Mononuclear cell (primary cell): ENCODE data around the gene WNK2. TPM values are rescaled to one million over a fixed set of nuclear protein-coding genes. Genes with fewer than 3 reads are reported as not detected.
"Not testable (repeated sequence)": the region's sequence is repeated elsewhere in the genome, so short reads cannot be mapped to it uniquely, and the experiment has no call there.

Experiments used
- H3K27me3 ChIP-seq: 2 replicates; pipeline ENCODE4 v1.6.0; 2011; ENCODE audit warnings: low read length, control low read depth; ENCODE audit not compliant: insufficient read depth
- H3K4me1 ChIP-seq: 2 replicates; pipeline ENCODE4 v1.5.1; 2011; ENCODE audit warnings: mild to moderate bottlenecking, low read length, control low read depth; ENCODE audit not compliant: insufficient read depth
- H3K4me3 ChIP-seq: 2 replicates; pipeline ENCODE4 v1.5.1; 2011; ENCODE audit warnings: mild to moderate bottlenecking, low read length, moderate library complexity
- H3K9me3 ChIP-seq: 2 replicates; pipeline ENCODE4 v1.5.1; 2011; ENCODE audit warnings: low read depth, mild to moderate bottlenecking, control low read depth, low read length
- total RNA-seq: library from RNA; depleted of rRNA; stranded (reverse); fragments of >200 nt; gene quantifications from one replicate; pipeline ENCODE4 v1.2.3, GENCODE V29; 2012

The WNK2 gene
- total RNA-seq, 1 donor: 0.10 TPM

DNA sequence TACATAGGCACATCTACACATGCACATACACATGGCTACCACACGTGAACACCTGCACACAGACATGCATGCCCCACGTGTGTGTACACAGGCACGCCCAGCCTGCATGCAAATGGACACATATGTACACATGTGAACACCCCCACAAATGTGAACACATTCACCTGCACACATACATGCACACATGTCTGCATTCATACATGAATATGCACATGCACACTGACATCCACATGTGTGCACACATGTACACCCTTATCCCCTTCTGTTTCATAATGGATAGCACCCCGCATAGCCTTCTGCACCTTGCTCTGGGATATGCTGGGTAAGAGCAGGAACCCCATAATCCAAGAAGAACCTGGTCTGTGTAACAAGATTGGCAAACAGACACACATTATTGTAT lies 66.2 kb downstream of the WNK2 start:
- H3K9me3 ChIP-seq: no peaks in the 10 kb centered on the region
- no peak overlapping the region for H3K4me3 ChIP-seq
- no peaks in the 10 kb centered on the region for H3K4me1 ChIP-seq
- H3K27me3 ChIP-seq: no peaks in the 10 kb centered on the region

DNA sequence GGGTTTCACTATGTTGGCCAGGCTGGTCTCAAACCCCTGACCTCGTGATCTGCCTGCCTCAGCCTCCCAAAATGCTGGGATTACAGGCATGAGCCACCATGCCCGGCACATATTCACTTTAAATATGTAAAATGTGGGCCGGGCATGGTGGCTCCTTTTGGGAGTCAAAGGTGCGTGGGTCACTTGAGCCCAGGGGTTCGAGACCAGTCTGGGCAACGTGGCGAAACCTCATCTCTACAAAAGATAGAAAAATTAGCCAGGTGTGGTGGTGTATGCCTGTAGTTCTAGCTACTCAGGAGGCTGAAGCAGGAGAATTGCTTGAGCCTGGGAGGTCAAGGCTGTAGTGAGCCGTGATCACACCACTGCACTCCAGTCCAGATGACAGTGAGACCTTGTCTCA lies 67.4 kb downstream of the WNK2 start:
- not testable (repeated sequence) for H3K4me3 ChIP-seq, H3K27me3 ChIP-seq, H3K9me3 ChIP-seq, H3K4me1 ChIP-seq

DNA sequence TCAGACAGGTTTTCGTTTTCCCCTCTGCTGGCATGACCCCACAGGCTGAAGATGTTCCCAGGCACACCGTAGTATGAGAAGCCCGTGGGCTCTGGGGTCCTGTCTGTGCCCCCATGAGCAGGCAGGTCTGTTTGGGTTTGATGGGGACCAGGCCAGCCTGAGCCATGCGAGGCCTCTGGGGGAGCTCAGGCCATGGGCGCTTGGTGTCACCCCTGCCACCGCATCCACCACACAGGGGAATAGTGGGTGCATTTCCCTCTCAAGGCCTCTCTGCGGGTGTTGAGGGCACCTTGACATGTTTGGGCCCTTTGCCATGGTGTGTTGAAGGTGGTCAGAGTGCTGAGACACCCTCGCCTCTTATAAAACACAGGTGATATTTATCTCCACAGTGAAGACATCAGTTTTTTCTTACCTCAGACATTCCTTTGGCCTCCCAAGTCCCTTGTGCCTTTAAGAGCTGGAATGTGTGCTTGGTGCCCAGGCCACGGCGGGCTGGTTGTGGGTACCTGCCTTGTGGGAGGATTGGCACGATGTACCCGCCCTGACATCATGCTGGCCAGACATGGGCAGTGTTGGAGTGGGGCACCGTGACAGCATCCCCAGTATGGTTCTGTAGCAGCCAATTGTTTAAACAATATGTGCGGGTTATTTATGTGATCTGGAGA lies 68.3 kb downstream of the WNK2 start:
- H3K9me3 ChIP-seq: no peaks in the 10 kb centered on the region
- H3K4me3 ChIP-seq: no peak overlapping the region
- no peaks in the 10 kb centered on the region for H3K4me1 ChIP-seq
- no peaks in the 10 kb centered on the region for H3K27me3 ChIP-seq

DNA sequence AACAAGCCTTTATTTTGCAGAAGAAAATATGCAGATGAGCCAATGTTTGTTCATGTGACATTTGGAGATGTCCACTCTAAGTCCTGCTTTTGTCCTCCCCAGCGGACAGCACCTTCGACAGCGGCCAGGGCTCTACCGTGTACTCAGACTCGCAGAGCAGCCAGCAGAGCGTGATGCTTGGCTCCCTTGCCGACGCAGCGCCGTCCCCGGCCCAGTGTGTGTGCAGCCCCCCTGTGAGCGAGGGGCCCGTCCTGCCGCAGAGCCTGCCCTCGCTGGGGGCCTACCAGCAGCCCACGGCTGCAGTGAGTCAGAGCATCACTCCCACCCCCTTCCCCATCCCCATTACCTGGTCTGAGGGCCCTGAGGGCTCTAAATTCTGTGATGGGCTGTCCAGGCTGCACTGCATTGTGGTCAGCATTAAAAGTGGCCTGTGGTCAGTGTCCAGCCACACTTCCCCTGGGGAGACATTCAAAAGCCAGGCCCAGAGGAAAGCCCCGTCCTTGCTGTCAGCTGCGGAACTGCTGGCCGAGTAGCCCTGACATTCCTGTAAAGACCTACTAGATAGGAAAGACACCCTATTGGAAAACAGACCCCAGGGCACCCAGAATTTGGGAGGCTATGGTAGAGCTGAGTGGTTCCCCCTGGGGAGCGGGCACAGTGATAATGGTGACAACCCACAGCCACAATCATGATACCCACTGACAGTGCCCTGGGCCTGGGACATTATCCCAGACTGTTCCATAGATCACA lies 69.0 kb downstream of the WNK2 start:
- Histone ChIP-seq H3K9me3 (no peaks in the 10 kb centered on the region), H3K4me1 (no peaks in the 10 kb centered on the region), H3K4me3 (no peak overlapping the region), H3K27me3 (no peaks in the 10 kb centered on the region)

DNA sequence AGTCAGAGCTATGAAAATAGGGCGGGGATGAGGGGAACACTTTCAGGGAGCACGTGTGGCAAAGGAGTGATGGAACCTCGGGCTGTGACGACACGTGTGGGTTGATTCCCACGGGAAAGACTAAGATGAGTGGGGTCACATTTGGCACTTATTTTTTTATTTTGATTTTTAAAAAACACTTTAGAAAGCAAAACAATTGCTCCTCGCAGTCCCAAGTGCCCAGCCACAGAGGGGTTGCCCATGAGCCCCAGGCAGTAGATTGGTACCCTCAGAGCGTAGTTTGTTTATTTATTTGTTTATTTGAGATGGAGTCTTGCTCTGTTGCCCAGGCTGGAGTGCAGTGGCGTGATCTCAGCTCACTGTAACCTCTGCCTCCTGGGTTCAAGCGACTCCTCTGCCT lies 69.7 kb downstream of the WNK2 start:
- Histone ChIP-seq H3K9me3 (no peaks in the 10 kb centered on the region), H3K4me1 (no peaks in the 10 kb centered on the region), H3K4me3 (no peak overlapping the region), H3K27me3 (no peaks in the 10 kb centered on the region)

DNA sequence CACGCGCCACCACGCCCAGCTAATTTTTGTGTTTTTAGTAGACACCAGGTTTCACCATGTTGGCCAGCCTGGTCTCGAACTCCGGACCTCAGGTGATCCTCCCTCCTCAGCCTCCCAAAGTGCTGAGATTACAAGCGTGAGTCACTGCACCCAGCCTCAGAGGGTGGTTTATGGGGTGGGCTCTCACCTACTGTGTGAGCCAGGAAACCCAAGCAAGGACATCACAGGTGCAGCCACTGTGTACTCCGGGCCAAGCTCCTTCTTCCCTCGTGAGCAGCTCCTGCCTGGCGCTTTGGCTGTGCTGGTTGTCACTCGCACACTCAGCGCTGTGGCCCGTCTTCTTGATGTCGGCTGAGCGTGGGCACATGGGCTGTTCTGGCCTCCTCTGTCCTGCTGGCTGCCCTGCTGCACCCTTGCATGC lies 70.1 kb downstream of the WNK2 start:
- H3K4me1 ChIP-seq: no peaks in the 10 kb centered on the region
- H3K4me3 ChIP-seq: no peak overlapping the region
- no peaks in the 10 kb centered on the region for H3K27me3 ChIP-seq
- H3K9me3 ChIP-seq: no peaks in the 10 kb centered on the region

DNA sequence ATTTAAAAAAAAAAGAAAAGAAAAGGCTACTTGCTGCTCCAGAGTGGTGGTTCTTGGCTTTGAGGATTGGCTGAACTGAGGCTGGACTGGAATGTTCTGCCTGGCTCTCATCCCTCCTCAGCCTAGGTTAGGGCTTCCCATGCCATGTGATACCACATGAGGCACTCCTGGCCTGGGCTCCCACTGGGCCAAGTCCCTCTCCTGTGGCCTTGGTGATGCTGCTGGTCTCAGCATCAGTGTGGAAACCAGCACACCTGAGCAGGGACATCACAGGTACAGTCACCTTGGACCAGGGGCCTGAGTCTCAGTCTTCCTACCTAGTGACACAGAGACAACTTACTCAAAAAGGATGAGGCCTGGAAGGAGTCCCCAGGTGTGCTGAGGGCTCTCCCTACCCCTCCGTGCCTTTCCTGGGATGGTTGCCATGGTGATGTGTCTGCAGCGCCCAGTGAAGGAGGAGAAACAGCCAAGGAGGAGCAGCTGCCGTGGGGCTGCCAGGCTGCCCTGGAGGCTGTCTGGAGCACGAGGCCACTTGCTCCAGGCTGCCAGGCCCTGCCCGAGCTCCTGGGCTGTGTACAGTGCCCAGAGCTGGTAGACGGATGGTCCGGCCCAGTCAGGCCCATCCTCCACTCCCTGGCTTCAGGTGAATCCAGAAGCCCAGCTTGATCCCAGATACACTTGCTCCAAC lies 71.0 kb downstream of the WNK2 start:
- Histone ChIP-seq H3K27me3 (no peaks in the 10 kb centered on the region), H3K4me1 (no peaks in the 10 kb centered on the region), H3K9me3 (no peaks in the 10 kb centered on the region), H3K4me3 (no peak overlapping the region)

DNA sequence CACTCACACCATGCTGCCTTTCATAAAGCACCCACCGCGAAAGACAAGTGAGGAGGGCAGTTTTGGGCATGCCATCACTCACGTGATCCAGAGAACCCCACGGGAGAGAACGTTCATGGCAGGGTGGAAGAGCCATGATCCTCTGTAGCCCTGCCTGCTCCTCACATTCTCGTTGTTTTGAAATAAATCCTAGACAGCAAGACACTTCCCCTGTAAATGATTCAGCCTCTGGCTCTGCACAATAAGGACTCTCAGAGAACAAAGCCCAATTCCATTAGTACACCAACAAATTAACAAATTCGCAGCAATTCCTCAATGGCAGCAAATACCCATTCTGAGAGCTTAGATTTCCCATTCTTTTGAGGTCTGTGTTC lies 71.5 kb downstream of the WNK2 start:
- Histone ChIP-seq H3K27me3 (no peaks in the 10 kb centered on the region), H3K4me3 (no peak overlapping the region), H3K4me1 (no peaks in the 10 kb centered on the region), H3K9me3 (no peaks in the 10 kb centered on the region)

DNA sequence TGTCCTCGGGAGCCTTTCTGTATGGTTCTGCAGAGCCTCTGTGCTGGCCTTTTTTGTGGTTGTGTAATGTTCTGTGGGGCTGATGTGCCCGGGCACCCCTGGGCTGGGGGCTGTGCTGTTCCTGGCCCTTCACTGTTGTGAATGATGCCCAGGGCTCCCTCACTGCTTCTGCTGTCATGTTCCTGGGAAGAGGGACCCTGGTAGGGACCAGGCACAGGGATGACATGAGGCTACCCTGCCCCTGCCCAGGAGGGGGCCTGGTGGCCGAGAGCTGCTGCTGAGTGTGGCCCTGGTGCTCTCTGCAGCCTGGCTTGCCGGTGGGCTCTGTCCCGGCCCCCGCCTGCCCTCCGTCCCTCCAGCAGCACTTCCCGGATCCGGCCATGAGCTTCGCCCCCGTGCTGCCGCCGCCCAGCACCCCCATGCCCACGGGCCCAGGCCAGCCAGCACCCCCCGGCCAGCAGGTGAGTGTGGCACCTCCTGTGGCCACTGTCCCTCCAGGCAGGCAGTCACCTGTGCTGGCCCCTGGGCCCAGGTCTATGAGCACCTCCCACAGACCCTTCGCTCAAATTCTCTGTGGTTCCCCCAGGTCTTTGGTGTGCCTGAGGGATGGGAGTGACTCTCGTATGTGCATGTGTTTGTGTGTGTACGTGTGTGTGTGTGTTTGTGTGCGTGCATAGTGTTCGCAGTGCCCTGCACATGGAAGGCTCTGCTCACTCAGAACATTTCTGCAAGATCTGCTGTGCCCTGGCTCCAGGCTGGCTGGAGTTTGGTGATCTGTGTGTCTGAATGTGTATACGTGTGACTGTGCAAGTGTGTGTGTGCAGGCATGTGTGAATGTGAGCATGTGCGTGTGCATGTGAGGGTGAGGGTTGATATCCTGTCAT lies 72.3 kb downstream of the WNK2 start:
- Histone ChIP-seq H3K27me3 (no peaks in the 10 kb centered on the region), H3K4me1 (no peaks in the 10 kb centered on the region), H3K4me3 (no peak overlapping the region), H3K9me3 (no peaks in the 10 kb centered on the region)

DNA sequence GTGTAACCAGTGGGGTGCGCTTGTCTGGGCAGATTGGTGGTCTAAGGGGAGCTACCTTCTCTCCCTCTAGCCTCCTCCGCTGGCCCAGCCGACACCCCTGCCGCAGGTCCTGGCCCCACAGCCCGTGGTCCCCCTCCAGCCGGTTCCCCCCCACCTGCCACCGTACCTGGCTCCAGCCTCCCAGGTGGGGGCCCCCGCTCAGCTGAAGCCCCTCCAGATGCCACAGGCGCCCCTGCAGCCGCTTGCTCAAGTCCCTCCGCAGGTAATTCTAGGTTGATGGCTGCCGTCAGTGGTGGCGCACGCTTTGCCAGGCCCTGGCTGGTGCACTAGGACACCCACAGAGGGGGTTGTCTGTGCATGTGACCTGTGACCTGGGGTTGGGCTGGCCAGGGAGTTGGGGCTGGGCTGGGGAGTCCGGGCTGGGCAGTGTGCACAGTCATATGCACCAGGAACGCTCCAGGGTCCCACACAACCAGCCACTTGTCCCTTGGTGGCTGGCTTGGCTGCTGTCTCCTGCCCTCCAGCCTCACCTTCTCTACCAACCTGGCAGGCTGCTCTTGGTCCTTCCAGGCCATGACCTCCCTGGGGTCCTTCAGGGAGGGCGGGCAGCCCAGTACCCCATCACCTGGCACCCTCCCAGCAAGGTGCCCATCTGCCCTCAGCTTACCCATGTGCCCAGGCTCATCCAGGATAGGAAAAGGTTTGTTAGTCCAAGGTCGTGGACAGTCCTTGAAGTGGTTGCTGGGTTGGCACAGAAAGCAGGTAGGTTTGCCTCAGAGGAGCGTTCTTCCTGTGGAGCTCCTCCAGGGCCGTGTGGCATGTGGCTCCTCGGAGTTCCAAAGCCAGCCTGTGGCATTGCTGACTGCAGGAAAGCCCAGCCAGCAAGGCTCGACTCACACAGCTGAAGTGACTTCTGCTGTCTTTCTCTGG lies 73.2 kb downstream of the WNK2 start:
- Histone ChIP-seq H3K9me3 (no peaks in the 10 kb centered on the region), H3K27me3 (no peaks in the 10 kb centered on the region), H3K4me3 (no peak overlapping the region), H3K4me1 (no peaks in the 10 kb centered on the region)

DNA sequence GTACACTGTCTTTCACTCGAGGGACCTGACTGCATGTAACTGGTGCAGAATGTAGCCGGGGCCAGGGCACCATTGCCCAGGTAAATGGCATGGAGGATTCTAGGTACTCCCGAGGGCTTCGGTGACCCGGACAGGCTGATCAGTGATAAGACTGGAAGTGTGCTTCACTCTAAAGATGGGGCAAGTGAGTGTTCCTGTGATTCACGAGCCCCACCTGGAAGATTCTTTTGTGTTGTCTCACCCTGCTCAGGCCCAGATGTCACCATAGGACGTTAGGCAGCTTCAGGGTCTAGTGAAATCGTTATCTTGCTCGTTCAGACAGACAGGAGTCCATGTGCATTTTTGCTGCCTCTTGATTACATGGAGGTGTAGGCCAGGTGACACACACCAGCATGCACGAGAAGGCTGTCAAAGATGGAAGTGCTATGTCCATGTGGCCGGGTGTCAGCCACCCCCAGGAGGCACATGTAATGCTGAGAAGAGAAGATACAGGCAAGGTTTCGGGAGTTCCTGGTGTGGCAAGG lies 73.9 kb downstream of the WNK2 start:
- Histone ChIP-seq H3K4me1 (no peaks in the 10 kb centered on the region), H3K27me3 (no peaks in the 10 kb centered on the region), H3K4me3 (no peak overlapping the region), H3K9me3 (no peaks in the 10 kb centered on the region)

DNA sequence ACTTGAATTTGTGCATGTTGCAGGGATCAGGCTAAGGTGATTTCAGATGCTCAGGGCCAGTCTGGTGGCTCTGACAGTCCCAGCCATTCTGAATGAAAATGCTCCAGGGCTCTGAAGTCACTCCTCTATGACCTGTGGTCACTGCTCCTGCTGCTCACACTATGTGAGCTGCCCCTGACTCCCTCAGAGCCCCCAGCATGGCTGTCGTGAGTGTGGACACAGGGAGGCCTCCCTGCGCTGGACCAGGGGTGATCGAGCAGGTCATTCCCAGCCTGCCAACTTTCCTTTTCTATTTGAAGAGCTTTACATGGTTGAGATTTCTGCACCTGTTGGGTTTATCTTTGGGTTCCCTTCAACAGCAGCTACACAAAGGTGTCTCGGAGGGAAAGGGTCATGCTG lies 74.5 kb downstream of the WNK2 start:
- Histone ChIP-seq H3K9me3 (no peaks in the 10 kb centered on the region), H3K27me3 (no peaks in the 10 kb centered on the region), H3K4me1 (no peaks in the 10 kb centered on the region), H3K4me3 (no peak overlapping the region)

DNA sequence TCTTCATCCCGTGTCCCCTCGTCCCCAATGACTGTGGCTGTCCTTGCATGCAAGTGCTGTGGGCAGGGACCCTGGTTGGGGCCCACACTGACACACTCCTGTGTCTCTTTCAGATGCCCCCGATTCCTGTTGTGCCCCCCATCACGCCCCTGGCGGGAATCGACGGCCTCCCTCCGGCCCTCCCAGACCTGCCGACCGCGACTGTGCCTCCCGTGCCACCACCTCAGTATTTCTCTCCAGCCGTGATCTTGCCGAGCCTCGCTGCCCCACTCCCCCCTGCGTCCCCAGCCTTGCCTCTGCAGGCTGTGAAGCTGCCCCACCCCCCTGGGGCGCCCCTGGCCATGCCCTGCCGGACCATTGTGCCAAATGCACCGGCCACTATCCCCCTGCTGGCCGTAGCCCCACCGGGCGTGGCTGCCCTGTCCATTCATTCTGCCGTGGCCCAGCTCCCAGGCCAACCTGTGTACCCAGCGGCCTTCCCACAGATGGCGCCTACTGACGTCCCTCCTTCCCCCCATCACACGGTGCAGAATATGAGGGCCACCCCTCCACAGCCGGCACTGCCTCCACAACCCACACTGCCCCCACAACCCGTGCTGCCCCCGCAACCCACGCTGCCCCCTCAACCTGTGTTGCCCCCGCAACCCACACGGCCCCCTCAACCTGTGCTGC lies 75.0 kb downstream of the WNK2 start:
- no peaks in the 10 kb centered on the region for H3K9me3 ChIP-seq
- H3K4me1 ChIP-seq: no peaks in the 10 kb centered on the region
- H3K27me3 ChIP-seq: no peaks in the 10 kb centered on the region
- no peak overlapping the region for H3K4me3 ChIP-seq
